Left ventricle myocardium inferior (tissue), 1 donor: ENCODE measurements around the gene RASAL3. TPM values are rescaled to one million over a fixed set of nuclear protein-coding genes. Genes with fewer than 3 reads are reported as not detected.

Experiments used
- DNase-seq: peaks from one replicate; pipeline ENCODE4 v3.0.0-alpha.2; 2020
- H3K27ac ChIP-seq: fragments of 200-600 bp; replicated peaks from 2 replicates; pipeline ENCODE4 v1.8.0; 2021
- H3K27me3 ChIP-seq: fragments of 200-600 bp; 2 replicates; pipeline ENCODE4 v1.8.0; 2021; ENCODE audit warnings: low read depth
- H3K36me3 ChIP-seq: fragments of 200-600 bp; 2 replicates; pipeline ENCODE4 v1.8.0; 2021
- H3K4me1 ChIP-seq: fragments of 200-600 bp; 2 replicates; pipeline ENCODE4 v1.8.0; 2021
- H3K4me3 ChIP-seq: fragments of 200-600 bp; 2 replicates; pipeline ENCODE4 v1.8.0; 2021; ENCODE audit warnings: mild to moderate bottlenecking, moderate library complexity
- H3K9me3 ChIP-seq: fragments of 200-600 bp; replicated peaks from 2 replicates; pipeline ENCODE4 v1.8.0; 2021
- intact Hi-C: fragments of 100-400 bp; cut with micrococcal nuclease; formaldehyde crosslinking; loops from one replicate; pipeline ENCODE4 v1.11.0; 2022
- total RNA-seq: library from RNA; stranded (reverse); fragmentation: NEBNext Ultra II Directional; extraction: Animal tissue kit (Norgen Biotek cat#: 25700); gene quantifications from one replicate; pipeline ENCODE4 v1.2.1, GENCODE V29; 2021
- TF ChIP-seq, protein P1 (sequence below): fragments of 200-600 bp; IDR thresholded peaks from 2 replicates; pipeline ENCODE4 v1.8.0; 2021; ENCODE audit warnings: antibody characterized with exemption, mild to moderate bottlenecking, borderline replicate concordance
- donor health status: DM: no; HTN: yes; CAD: no; lungs with severe emphysema.

The RASAL3 gene
- total RNA-seq, 1 donor from 2014 or later, result 1.5 TPM

DNA sequence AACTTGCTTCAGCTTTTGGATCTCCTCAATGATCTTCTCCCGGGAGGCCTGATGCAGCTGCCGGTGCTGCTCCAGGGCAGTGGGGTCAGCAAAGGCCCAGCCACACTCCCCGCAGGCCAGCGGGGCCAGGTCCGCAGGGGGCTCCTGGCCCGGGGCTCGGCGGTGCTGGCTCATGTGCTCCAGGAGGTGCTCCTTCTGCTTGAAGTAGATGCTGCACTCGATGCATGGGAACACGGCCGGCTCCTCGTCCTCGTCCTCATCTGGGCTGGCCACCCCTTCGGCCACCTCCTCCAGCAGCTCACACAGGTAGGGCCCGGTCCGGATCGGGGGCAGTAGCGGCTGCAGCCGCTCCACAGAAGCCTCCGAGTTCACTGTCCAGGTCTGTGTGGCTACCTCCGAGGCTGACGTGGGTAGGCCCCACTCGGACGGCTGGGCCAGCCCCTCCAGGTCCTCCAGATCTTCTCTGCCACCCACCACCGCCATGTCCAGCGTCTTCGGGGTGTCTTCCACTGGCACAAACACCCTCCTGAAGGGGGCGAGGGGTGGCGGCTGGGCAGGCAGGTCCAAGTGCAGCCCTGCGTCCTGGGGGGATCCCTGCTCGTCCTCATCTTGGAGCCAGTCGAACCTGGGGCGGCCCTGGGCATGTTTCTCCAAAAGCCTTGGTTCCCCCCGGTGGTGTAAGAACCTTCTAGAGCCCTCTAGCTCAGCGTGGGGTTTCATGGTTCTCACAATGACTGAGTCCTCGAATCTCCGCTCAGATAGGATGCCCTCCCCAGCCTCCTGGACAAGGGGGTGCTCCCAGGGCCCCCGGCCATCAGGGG, 24.3 kb downstream of the RASAL3 start:
- peaks cover 23% of the 10 kb centered on the region for H3K36me3 ChIP-seq
- TF ChIP-seq, protein P1, sequence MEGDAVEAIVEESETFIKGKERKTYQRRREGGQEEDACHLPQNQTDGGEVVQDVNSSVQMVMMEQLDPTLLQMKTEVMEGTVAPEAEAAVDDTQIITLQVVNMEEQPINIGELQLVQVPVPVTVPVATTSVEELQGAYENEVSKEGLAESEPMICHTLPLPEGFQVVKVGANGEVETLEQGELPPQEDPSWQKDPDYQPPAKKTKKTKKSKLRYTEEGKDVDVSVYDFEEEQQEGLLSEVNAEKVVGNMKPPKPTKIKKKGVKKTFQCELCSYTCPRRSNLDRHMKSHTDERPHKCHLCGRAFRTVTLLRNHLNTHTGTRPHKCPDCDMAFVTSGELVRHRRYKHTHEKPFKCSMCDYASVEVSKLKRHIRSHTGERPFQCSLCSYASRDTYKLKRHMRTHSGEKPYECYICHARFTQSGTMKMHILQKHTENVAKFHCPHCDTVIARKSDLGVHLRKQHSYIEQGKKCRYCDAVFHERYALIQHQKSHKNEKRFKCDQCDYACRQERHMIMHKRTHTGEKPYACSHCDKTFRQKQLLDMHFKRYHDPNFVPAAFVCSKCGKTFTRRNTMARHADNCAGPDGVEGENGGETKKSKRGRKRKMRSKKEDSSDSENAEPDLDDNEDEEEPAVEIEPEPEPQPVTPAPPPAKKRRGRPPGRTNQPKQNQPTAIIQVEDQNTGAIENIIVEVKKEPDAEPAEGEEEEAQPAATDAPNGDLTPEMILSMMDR, result no peak
- H3K27me3 ChIP-seq, result no peaks in the 10 kb centered on the region
- no peaks in the 10 kb centered on the region for H3K9me3 ChIP-seq
- H3K27ac ChIP-seq, result no peak overlapping the region
- no peak for DNase-seq
- intact Hi-C loops, result no loop called here
- no peak overlapping the region for H3K4me3 ChIP-seq
- peaks cover 37% of the 10 kb centered on the region for H3K4me1 ChIP-seq

DNA sequence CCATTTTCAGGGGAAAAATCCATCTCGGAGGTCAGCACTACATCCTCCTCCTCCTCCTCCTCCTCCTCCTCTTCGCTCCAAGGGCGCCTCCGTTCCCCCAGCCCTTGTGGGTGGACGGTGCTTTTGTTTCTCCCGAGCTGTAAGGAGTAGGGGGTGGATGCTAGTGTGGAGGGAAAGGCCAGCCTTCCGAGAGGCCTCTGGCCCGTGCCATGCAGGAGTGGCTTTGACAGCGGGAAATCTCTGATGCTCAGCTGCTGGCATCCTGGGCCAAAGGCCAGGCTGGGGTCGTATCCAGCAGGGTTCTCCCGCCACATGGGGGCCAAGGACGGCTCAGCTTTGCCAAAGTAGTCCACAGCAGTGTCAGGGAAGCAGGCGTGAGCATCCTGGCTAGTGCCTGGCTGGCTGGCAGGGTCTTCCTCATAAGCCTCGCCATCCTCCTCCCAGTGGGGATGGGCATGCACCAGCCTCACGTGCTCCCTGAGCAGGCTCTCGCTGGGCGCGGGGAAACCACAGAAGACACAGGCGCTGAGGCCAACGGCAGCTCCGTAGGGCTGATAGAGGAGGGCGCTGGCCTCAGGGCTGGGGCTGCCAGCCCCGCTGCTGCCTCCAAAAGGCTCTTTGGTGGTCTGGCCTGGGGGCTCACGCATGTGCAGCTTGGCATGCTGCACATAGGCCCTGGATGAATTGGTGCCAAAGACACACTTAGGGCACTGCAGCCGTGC, 25.1 kb downstream of the RASAL3 start:
- Histone ChIP-seq H3K9me3 (no peaks in the 10 kb centered on the region), H3K27ac (no peak overlapping the region), H3K4me1 (peaks cover 29% of the 10 kb centered on the region), H3K4me3 (no peak overlapping the region), H3K27me3 (no peaks in the 10 kb centered on the region), H3K36me3 (peaks cover 23% of the 10 kb centered on the region)
- intact Hi-C loops, result no loop called here
- DNase-seq, result no peak
- TF ChIP-seq, protein P1, result no peak

DNA sequence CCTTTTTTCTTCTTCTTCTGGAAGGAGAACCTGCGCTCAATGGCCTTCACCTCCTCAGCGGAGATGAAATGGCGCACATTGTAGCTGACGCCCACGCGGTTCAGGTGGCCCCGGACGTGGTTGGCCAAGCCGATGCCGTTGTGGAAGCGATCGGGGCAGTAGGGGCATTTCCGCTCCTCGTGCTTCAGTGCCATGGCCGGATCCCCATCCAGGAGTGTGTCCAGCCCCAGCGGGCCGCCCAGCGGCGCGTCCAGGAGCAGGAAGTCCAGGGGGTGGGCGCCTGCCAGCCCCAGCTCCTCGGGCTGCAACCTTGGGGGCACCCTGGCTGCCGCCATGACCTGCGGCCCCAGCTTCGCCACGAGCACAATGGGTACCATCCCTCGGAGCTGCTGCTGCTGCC, 25.8 kb downstream of the RASAL3 start:
- TF ChIP-seq, protein P1, result no peak
- no peaks in the 10 kb centered on the region for H3K27me3 ChIP-seq
- H3K4me3 ChIP-seq, result no peak overlapping the region
- H3K27ac ChIP-seq, result no peak overlapping the region
- no peaks in the 10 kb centered on the region for H3K9me3 ChIP-seq
- no peak for DNase-seq
- intact Hi-C loops, result no loop called here
- H3K36me3 ChIP-seq, result peaks cover 23% of the 10 kb centered on the region
- H3K4me1 ChIP-seq, result peaks cover 24% of the 10 kb centered on the region

DNA sequence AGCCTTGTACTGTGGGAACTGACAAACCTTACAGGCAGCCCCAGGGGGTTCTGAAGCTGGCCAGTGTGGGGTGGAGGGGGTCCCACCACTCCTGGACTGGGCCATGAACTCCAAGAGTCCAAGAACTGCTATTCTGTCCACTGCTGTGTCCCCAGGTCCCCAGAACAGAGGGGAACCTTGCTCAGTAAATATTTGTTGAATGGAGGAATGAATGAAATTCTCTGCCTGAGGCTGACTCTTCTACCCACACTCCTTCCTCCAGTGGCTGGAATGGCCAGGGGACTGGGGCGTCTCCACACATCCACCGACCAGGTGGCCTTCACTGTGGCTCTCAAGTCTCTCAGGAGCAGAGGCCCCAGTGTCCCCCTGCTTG, 26.2 kb downstream of the RASAL3 start:
- DNase-seq, result no peak
- H3K4me3 ChIP-seq, result no peak overlapping the region
- H3K27ac ChIP-seq, result no peak overlapping the region
- TF ChIP-seq, protein P1, result no peak
- peaks cover 24% of the 10 kb centered on the region for H3K4me1 ChIP-seq
- peaks cover 23% of the 10 kb centered on the region for H3K36me3 ChIP-seq
- H3K9me3 ChIP-seq, result no peaks in the 10 kb centered on the region
- intact Hi-C loops, result no loop called here
- H3K27me3 ChIP-seq, result no peaks in the 10 kb centered on the region

DNA sequence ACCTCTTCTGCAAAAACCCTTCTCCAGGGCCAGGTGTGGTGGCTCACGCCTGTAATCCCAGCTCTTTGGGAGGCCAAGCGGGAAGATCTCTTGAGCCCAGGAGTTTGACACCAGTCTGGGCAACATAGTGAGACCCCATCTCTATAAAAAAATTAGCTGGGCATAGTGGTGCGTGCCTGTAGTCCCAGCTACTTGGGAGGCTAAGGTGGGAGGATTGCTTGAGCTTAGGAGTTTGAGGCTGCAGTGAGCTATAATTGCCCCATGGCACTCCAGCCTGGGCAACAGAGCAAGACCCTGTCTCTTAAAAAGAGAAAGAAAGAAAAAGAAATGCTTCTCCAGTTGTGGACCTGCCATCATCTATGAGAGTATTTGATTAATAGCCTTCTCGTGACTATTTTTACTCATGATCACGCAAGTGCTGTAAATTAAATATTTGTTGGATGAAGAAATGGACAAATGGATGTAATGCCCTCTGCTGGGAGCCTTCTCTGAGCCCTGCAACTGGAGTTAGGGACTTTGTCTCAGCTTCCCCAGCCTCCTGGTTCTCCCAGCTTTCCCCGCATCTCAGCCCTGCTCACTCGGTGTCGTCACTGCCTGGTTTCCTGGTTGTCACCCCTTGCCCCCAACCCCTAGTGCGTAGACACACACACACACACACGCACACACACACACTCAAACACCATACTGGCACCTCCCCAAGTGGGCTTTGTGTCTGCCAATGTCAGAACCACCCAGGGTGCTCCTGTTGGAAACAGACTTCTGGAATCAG, 26.8 kb downstream of the RASAL3 start:
- intact Hi-C loops, result no loop called here
- H3K4me3 ChIP-seq, result no peak overlapping the region
- no peak overlapping the region for H3K27ac ChIP-seq
- H3K9me3 ChIP-seq, result no peaks in the 10 kb centered on the region
- H3K36me3 ChIP-seq, result peaks cover 23% of the 10 kb centered on the region
- DNase-seq, result no peak
- H3K4me1 ChIP-seq, result peaks cover 23% of the 10 kb centered on the region
- no peaks in the 10 kb centered on the region for H3K27me3 ChIP-seq
- TF ChIP-seq, protein P1, result no peak
